RKO (cell line): Measurements from ENCODE around the gene KLHL6.

Source experiments
- DNase-seq: peaks from one replicate; pipeline ENCODE4 v3.0.0-alpha.2; 2016; ENCODE audit warnings: low spot score

Gene KLHL6

GRCh38 chr3:183506674-183507320 is 48.7 kb downstream of the KLHL6 start:
- DNase-seq, result no peak

DNA sequence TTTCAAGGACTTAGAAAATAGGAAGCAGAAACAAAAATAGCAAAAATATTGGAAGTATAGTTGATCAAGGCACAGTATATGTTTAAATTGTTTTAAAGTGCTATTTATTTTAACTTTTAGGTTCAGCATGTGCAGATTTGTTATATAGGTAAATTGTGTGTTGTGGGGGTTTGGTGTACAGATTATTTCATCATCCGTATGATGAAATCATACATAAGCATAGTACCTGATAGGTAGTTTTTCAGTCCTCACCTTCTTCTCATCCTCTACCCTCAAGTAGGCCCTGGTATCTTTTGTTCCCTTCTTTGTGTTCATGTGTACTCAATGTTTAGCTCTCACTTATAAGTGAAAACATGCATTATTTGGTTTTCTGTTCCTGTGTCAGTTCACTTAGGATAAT is 50.9 kb downstream of the KLHL6 start:
- no peak for DNase-seq

GRCh38 chr3:183503746-183504145 is 51.8 kb downstream of the KLHL6 start:
- no peak for DNase-seq

GRCh38 chr3:183502237-183503181 is 53.0 kb downstream of the KLHL6 start:
- DNase-seq, result no peak

GRCh38 chr3:183500981-183501704 is 54.4 kb downstream of the KLHL6 start:
- DNase-seq, result no peak

- DNase-seq, result no peak
Measured at GRCh38 chr3:183500319-183500718, 55.2 kb downstream of the KLHL6 start.

- no peak for DNase-seq
Measured at GRCh38 chr3:183498634-183499033, 56.9 kb downstream of the KLHL6 start.

DNA sequence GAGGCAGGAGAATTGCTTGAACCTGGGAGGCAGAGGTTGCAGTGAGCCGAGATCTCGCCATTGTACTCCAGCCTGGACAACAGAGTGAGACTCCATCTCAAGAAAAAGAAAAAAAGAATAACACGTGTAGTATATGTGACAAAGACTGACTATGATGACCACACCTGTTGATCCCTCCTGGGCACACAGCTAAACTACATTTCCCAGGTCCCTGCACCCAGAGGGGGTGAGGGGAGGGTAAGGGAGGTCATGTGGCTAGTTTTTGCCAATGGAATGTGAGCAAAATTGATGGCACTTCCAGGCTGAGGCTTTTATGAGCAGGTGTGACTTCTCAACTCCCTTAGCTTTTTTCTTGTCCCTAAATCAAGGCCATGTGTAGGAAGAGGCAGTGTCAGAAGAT is 58.2 kb downstream of the KLHL6 start:
- no peak for DNase-seq

GRCh38 chr3:183496311-183496710 is 59.2 kb downstream of the KLHL6 start:
- DNase-seq, result no peak

DNA sequence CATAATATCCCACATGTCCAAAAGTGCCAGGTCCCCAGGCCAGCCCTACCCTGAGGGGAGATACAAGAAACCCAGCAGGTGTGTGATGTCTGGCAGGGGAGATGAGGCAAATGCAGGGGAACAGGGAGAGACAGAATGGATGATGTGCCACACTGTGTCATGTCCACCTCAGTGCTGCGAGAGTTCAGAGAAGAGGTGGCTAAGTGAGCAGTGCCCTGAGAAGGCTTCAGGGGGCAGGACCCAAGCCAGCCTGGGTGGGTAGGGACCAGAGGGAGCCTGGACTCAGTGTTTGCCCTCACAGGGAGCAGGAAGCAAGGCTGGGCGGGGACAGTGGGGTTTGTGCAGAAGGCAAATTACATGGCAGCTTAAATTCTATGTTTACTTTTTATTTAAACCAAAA is 61.2 kb downstream of the KLHL6 start:
- DNase-seq, result no peak

DNA sequence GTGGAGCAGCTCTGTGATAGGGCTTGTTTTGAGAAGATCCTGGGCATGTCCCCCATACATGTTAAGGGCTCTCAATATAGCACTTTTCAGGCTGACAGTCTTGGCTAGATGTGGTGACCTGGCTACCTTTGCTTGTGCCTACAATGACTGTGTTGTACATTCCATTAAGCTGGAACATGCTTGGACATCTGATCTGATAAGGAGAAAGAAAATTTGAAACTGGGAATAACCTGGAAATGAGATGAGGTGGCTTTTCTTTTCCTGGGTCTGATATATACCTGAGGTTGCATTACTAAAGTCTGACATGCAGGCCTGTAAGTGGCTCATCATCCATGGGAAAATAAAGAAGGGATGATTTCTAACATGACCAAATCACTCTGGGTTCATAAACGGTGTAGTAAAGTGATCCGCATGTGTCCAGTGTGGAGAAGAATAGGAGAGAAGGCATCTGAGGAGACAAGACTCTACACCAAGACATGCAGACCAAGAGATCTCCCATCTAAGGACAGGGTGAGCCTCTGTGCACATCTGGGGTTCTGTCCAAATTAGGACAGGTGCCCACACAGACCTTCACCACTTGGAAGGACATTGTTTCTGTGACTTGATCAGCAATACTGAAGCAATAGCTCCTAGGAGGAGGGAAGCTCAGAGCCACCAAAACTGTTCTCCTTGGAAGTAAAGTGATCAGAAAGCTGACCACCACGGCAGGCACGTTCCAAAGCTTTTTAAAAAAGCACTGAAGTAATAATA is 62.0 kb downstream of the KLHL6 start:
- DNase-seq, result no peak

DNA sequence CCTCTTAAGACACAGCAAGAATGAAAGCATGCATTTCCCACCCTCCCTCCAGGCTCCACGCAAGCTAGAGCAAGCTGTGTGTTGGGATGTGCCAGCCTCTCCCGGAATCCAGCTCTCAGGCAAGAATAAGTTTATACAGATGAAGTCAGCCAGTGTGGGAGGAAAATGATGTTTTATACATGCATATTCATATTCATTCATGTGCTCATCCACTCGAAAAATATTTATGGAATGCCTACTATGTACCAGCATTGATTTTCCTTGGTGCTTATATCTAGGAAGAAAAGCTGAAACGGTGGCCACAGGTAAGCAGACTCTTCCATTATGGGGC is 62.7 kb downstream of the KLHL6 start:
- DNase-seq, result no peak

- no peak for DNase-seq
Measured at GRCh38 chr3:183491923-183492848, 63.3 kb downstream of the KLHL6 start.

DNA sequence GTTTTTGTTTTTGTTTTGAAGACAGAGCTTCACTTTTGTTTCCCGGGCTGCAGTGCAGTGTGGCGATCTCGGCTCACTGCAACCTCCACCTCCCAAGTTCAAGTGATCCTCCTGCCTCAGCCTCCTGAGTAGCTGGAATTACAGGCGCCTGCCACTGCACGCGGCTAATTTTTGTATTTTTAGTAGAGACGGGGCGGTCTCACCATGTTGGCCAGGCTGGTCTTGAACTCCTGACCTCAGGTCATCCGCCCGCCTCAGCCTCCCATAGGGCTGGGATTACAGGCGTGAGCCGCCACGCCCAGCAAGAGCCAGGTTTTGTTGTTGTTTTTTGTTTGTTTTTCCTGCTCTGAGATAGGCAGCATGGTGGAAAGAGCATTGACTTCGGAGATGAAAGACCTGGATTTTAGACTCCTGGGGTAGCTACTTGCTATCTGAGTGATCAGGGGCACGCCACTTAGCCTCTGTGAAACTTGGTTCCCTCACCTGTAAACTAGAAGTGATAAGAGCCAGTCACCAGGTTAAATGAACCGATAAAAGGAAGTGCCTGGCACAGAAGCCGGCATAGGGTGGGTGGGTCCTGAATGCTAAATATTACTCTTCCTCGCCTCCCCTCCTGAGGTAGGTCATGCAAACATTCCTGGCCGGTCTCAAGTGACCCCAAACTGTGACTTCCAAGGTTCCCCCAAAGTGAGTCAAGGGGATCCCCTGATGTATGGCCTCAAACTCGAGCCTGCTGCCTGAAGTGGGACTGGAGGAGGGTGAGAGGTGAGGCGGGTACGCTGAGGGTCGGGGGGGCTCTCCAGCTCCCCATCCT is 64.2 kb downstream of the KLHL6 start:
- DNase-seq, result no peak

DNA sequence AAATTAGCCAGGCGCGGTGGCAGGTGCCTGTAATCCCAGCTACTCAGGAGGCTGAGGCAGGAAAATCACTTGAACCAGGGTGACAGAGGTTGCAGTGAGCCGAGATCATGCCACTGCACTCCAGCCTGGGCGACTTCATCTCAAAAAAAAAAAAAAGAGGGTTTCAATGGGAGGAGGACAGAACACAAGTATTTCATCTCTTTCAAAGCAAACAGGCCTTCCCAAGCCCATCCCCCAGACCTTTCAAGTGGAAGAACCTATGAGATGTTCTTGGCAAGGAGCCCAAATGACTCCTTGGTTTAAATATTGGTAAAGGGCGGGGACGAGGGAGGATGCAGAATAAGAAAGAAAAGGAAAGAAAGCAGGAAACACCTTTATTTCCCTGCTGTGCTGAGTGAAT is 64.9 kb downstream of the KLHL6 start:
- DNase-seq, result no peak

GRCh38 chr3:183490211-183490601 is 65.3 kb downstream of the KLHL6 start:
- DNase-seq, result no peak

DNA sequence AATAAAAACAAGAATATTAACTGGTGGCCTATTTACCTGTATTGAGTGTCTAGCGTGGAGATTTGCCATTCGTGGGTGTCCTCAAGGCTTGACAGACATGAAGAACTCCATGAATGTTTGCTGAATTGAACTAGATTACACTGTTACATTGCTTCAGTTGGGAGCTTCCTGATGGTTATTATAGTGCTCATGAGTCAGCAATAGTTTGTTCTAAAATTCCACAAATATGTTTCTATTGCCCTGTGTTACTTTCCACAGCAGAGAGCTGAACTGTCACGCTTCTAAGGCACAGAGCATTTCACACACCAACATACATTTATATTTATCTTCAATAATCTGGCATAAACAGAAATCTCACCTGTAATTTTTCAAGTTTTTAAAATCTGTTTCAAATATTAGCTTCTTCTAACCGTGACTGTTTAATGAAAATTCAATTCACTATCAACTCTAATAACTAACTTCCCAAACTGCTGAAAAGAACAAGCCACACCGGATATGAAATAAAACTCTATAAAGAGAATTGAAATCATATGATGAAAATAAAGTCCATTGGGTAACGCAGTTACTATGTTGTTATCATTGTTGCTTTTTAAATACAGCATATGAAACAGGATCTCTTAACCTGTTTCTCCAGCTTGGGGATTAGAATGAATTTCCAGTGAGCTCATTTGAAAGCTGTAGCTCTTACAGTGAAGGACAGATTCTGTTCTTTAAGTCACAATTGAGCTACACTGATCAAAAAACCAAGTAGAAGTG is 65.9 kb downstream of the KLHL6 start:
- no peak for DNase-seq

DNA sequence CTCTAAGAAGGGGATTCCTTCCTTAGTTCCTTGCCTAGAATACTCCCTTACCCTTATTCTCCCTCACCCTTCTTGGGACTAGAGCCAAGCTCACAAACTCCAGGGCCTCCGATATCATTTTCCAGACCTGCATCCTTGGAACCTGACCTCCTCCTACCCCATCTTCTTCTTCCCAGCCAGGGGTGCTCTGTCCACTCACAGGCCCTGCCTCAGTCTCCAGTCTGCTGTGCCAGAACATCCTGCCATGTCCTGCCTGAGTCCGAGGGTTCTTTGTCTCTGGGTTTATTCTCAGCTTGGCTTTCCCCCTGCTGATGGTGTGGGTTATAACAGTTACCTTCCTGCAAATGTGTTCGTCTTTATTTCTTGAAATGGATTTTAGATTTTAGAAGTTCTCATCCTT is 67.2 kb downstream of the KLHL6 start:
- no peak for DNase-seq

GRCh38 chr3:183487896-183488295 is 67.6 kb downstream of the KLHL6 start:
- DNase-seq, result no peak

DNA sequence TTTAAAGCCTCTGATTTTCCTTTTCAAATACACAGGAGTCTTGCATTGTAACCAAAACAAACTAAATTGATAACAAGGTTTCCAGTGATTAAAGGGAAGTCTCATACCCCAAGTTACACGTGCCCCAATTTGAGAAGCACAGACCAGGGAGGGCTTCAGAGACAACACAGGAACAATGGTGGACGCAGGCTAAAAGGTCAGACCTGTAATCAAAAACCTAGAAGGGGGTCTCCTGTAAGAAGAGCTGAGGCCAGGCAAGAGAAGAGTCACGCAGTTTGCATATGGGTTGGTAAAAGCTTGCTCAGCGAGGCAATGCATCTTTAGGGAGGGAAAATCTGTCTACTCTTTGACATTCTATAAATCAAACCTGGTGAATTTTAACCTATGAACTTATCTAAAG is 68.5 kb downstream of the KLHL6 start:
- DNase-seq, result no peak
